Natural killer cell (primary cell): ENCODE measurements around the gene SPAG17. TPM values are rescaled to one million over a fixed set of nuclear protein-coding genes. Genes with fewer than 3 reads are reported as not detected.

Source experiments
- ATAC-seq, 3 donors: fragments of 150-1000 bp in 2 of 3; fragments of 200-7000 bp in 1 of 3; cut with Tn5 transposase; 1 replicate in 1 of 3; 2 replicates in 2 of 3; pipeline ENCODE4 v1.10.0; 2021; ENCODE audit warnings: mild to moderate bottlenecking in 2 of 3, moderate library complexity in 2 of 3
- DNase-seq, 2 donors: peaks; one replicate each; pipeline versions ENCODE4 v3.0.0 to v3.0.0-alpha.2; 2013 to 2021; ENCODE audit warnings: mixed read lengths in 1 of 2
- H3K27ac ChIP-seq: one replicate; pipeline ENCODE4 v1.5.1; 2013; ENCODE audit warnings: mild to moderate bottlenecking, low read length
- H3K27me3 ChIP-seq: one replicate; pipeline ENCODE4 v1.6.1; 2013; ENCODE audit warnings: low read length; ENCODE audit not compliant: control insufficient read depth, insufficient read depth
- H3K36me3 ChIP-seq: one replicate; pipeline ENCODE4 v1.6.1; 2013; ENCODE audit warnings: low read length; ENCODE audit not compliant: control insufficient read depth, insufficient read depth
- H3K4me1 ChIP-seq: one replicate; pipeline ENCODE4 v1.6.1; 2013; ENCODE audit warnings: low read length; ENCODE audit not compliant: control insufficient read depth, insufficient read depth
- H3K4me3 ChIP-seq: one replicate; pipeline ENCODE4 v1.5.1; 2013; ENCODE audit warnings: low read length
- H3K9me3 ChIP-seq: one replicate; pipeline ENCODE4 v1.6.1; 2013; ENCODE audit warnings: low read length; ENCODE audit not compliant: control insufficient read depth, insufficient read depth
- H3K27ac Mint-ChIP-seq, 2 donors: one replicate each; pipeline ENCODE4 v1.8.0; 2022; ENCODE audit warnings: mild to moderate bottlenecking in 2 of 2, mixed read lengths in 2 of 2, moderate library complexity in 1 of 2
- H3K27me3 Mint-ChIP-seq, 2 donors: one replicate each; pipeline ENCODE4 v1.8.0; 2022; ENCODE audit warnings: low read depth in 2 of 2, mixed read lengths in 2 of 2
- H3K36me3 Mint-ChIP-seq: one replicate; pipeline ENCODE4 v1.8.0; 2022; ENCODE audit warnings: mixed read lengths
- H3K4me1 Mint-ChIP-seq, 2 donors: one replicate each; pipeline ENCODE4 v1.8.0; 2022; ENCODE audit warnings: mixed read lengths in 2 of 2
- H3K4me3 Mint-ChIP-seq: one replicate; pipeline ENCODE4 v1.8.0; 2022; ENCODE audit warnings: mild to moderate bottlenecking, moderate library complexity, mixed read lengths
- H3K9me3 Mint-ChIP-seq, 2 donors: one replicate each; pipeline ENCODE4 v1.8.0; 2022; ENCODE audit warnings: mixed read lengths in 2 of 2
- CTCF ChIP-seq: fragments of 200-600 bp; IDR thresholded peaks from one replicate; pipeline ENCODE4 v1.8.0; 2022; ENCODE audit warnings: antibody characterized with exemption
- WGBS: methylation state at CpG from one replicate; pipeline ENCODE4 v1.1.7; 2013; ENCODE audit warnings: missing lambda C conversion rate; ENCODE audit not compliant: insufficient coverage; 5-methylcytosine and 5-hydroxymethylcytosine counted together
- intact Hi-C: fragments of 100-400 bp; cut with micrococcal nuclease; formaldehyde crosslinking; loops from one replicate; pipeline ENCODE4 v1.14.2; 2022
- total RNA-seq, 4 donors: library from RNA; stranded (reverse); fragments of 120-200 nt in 1 of 4; gene quantifications; one replicate each; pipeline versions ENCODE4 v1.2.3 to v1.2.4, GENCODE V29; 2013 to 2022

Gene SPAG17
- total RNA-seq, 3 donors from 2014 or later (not counting 1 experiment from before 2014, with no cell fraction given): not detected

- H3K36me3 Mint-ChIP-seq: no peaks in the 10 kb centered on the region
- Histone ChIP-seq H3K9me3 (no peaks in the 10 kb centered on the region), H3K36me3 (no peaks in the 10 kb centered on the region), H3K4me1 (no peaks in the 10 kb centered on the region), H3K4me3 (no peak overlapping the region), H3K27me3 (no peaks in the 10 kb centered on the region), H3K27ac (no peak overlapping the region)
- intact Hi-C loops: no loop called here
- no peaks in the 10 kb centered on the region for H3K4me1 Mint-ChIP-seq
- H3K9me3 Mint-ChIP-seq: peaks cover 0 to 5% of the 10 kb centered on the region in 2 donors
- WGBS: 88% methylated on average over 9 of the region's 9 CpGs
- no peak overlapping the region for H3K27ac Mint-ChIP-seq
- no peaks in the 10 kb centered on the region for H3K27me3 Mint-ChIP-seq
- DNase-seq (no peak), ATAC-seq (no peak)
- no peak overlapping the region for H3K4me3 Mint-ChIP-seq
- no peak for TF ChIP-seq CTCF
Observed at GRCh38 chr1:118101515-118101844, 83.5 kb downstream of the SPAG17 start.

GRCh38 chr1:118100686-118101514 lies 84.1 kb downstream of the SPAG17 start:
- Histone ChIP-seq H3K27me3 (no peaks in the 10 kb centered on the region), H3K27ac (no peak overlapping the region), H3K36me3 (no peaks in the 10 kb centered on the region), H3K4me3 (no peak overlapping the region), H3K4me1 (no peaks in the 10 kb centered on the region), H3K9me3 (no peaks in the 10 kb centered on the region)
- ATAC-seq: no peak
- H3K27ac Mint-ChIP-seq: no peak overlapping the region
- no peaks in the 10 kb centered on the region for H3K4me1 Mint-ChIP-seq
- no peak overlapping the region for H3K4me3 Mint-ChIP-seq
- peaks cover 0 to 5% of the 10 kb centered on the region in 2 donors for H3K9me3 Mint-ChIP-seq
- no peak for DNase-seq
- H3K36me3 Mint-ChIP-seq: no peaks in the 10 kb centered on the region
- H3K27me3 Mint-ChIP-seq: no peaks in the 10 kb centered on the region
- intact Hi-C loops: no loop called here
- TF ChIP-seq CTCF: no peak

GRCh38 chr1:118099686-118100085 lies 85.3 kb downstream of the SPAG17 start:
- Histone ChIP-seq H3K27me3 (no peaks in the 10 kb centered on the region), H3K9me3 (no peaks in the 10 kb centered on the region), H3K36me3 (no peaks in the 10 kb centered on the region), H3K27ac (no peak overlapping the region), H3K4me3 (no peak overlapping the region), H3K4me1 (no peaks in the 10 kb centered on the region)
- no peaks in the 10 kb centered on the region for H3K36me3 Mint-ChIP-seq
- WGBS: 91% methylated on average over 5 of the region's 5 CpGs
- no peak overlapping the region for H3K4me3 Mint-ChIP-seq
- TF ChIP-seq CTCF: no peak
- no peak overlapping the region for H3K27ac Mint-ChIP-seq
- ATAC-seq (no peak), DNase-seq (no peak)
- H3K4me1 Mint-ChIP-seq: no peaks in the 10 kb centered on the region
- intact Hi-C loops: no loop called here
- no peaks in the 10 kb centered on the region for H3K27me3 Mint-ChIP-seq
- H3K9me3 Mint-ChIP-seq: peaks cover 0 to 5% of the 10 kb centered on the region in 2 donors
